ENCODE results near the gene ROBO4. TPM values are rescaled to one million over a fixed set of nuclear protein-coding genes. Genes with fewer than 3 reads are reported as not detected.

Gene ROBO4
- total and polyA plus RNA-seq, 9 of the 15 experiments (the other 6 are each of a cell fraction or from before 2014, with no cell fraction given), result not detected

GRCh38 chr11:124890683-124891372, 6.8 kb downstream of the ROBO4 start (continued):
- TF ChIP-seq TOE1 (IDR thresholded peaks at IDR 0.05; ENCODE audit: borderline replicate concordance) (no peak), TOE1 (CRISPR knock-in tag; IDR thresholded peaks at IDR 0.05; ENCODE audit: borderline replicate concordance, low read depth) (no peak), ZKSCAN3 (CRISPR knock-in tag; IDR thresholded peaks at IDR 0.05) (no peak), ARNT (IDR thresholded peaks at IDR 0.05) (no peak), ELF1 (tag; IDR thresholded peaks at IDR 0.05) (no peak), ZBTB11 (CRISPR knock-in tag; IDR thresholded peaks at IDR 0.05) (no peak), ZNF407 (IDR thresholded peaks at IDR 0.05; ENCODE audit: low read depth) (no peak), ZNF586 (CRISPR knock-in tag; conservative IDR thresholded peaks at IDR 0.05) (no peak), POLR2AphosphoS5 (IDR thresholded peaks at IDR 0.05; ENCODE audit: control insufficient read depth, insufficient read depth, low read depth, low read length) (no peak), PYGO2 (tag; IDR thresholded peaks at IDR 0.05) (no peak), EHMT2 (IDR thresholded peaks at IDR 0.05) (no peak), HNRNPL (IDR thresholded peaks at IDR 0.05; ENCODE audit: low read depth, low read length) (no peak)

Data from K562 (cell line).